Activated CD4-positive, alpha-beta memory T cell treated with anti-CD3 and anti-CD28 coated beads for 36 hours (primary cell): ENCODE results near the gene ARHGAP26. TPM values are rescaled to one million over a fixed set of nuclear protein-coding genes. Genes with fewer than 3 reads are reported as not detected.
A peak's percentile ranks its signal among the peaks of the same experiment; 100 is the strongest.

Experiments
- CTCF ChIA-PET: fragments of 350-600 bp; sonication (Branson Sonifier 250); formaldehyde crosslinking; loops from one replicate; lab custom pipeline; 2021; ENCODE audit warnings: antibody characterized with exemption, inconsistent platforms; lab: Charles Lee
- POLR2A ChIA-PET: fragments of 350-600 bp; sonication (Branson Sonifier 250); formaldehyde crosslinking; loops from one replicate; lab custom pipeline; 2021; ENCODE audit warnings: antibody characterized with exemption; lab: Charles Lee
- DNase-seq: peaks from one replicate; pipeline ENCODE4 v3.0.0-alpha.2; 2020
- H3K27ac Mint-ChIP-seq: one replicate; pipeline ENCODE4 v1.8.0; 2021; ENCODE audit warnings: mixed read lengths
- H3K27me3 Mint-ChIP-seq: one replicate; pipeline ENCODE4 v1.8.0; 2021; ENCODE audit warnings: mixed read lengths
- H3K36me3 Mint-ChIP-seq: one replicate; pipeline ENCODE4 v1.8.0; 2021; ENCODE audit warnings: mixed read lengths
- H3K4me1 Mint-ChIP-seq: one replicate; pipeline ENCODE4 v1.8.0; 2021; ENCODE audit warnings: low read depth, mixed read lengths
- H3K4me3 Mint-ChIP-seq: one replicate; pipeline ENCODE4 v1.8.0; 2021; ENCODE audit warnings: mild to moderate bottlenecking, mixed read lengths
- H3K9me3 Mint-ChIP-seq: one replicate; pipeline ENCODE4 v1.8.0; 2021; ENCODE audit warnings: mixed read lengths
- intact Hi-C: fragments of 100-400 bp; cut with micrococcal nuclease; formaldehyde crosslinking; loops from one replicate; pipeline ENCODE4 v1.15.1; 2023
- total RNA-seq, 2 experiments: library from RNA; stranded (reverse); gene quantifications; one replicate each; pipeline ENCODE4 v1.2.3, GENCODE V29; 2021

The ARHGAP26 gene
- total RNA-seq, 2 experiments from 2014 or later = 16.4 to 16.9 TPM

DNA sequence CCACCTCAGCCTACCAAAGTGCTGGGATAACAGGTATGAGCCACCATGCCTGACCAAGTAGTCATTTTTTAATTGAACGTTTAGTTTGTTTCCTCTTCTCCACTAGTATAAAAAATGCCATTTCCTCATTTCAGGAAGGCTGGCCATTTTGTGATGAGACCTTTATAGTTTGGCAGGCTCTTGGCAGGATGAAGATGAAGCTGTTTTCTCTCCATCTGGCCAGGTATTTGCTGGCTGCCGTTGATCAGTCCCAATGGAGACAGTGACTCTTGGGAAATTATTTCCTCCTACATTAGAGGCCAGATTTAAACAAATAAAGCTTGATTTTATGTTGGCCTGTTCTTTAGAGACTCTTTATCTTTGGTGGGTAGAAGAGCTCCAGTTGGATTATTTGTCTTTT, 199.0 kb downstream of the ARHGAP26 start:
- no peak overlapping the region for H3K27ac Mint-ChIP-seq
- DNase-seq = no peak
- ChIA-PET POLR2A (no interaction called here), CTCF (interaction anchor here (0.6 kb wide), 1 partner anchor 579 kb away, joined by 3 read pairs; no protein-coding TSS in a partner anchor)
- H3K4me1 Mint-ChIP-seq = peaks cover 24% of the 10 kb centered on the region
- intact Hi-C loops = no loop called here
- no peaks in the 10 kb centered on the region for H3K27me3 Mint-ChIP-seq
- H3K36me3 Mint-ChIP-seq = no peaks in the 10 kb centered on the region
- no peak overlapping the region for H3K4me3 Mint-ChIP-seq
- H3K9me3 Mint-ChIP-seq = no peaks in the 10 kb centered on the region

DNA sequence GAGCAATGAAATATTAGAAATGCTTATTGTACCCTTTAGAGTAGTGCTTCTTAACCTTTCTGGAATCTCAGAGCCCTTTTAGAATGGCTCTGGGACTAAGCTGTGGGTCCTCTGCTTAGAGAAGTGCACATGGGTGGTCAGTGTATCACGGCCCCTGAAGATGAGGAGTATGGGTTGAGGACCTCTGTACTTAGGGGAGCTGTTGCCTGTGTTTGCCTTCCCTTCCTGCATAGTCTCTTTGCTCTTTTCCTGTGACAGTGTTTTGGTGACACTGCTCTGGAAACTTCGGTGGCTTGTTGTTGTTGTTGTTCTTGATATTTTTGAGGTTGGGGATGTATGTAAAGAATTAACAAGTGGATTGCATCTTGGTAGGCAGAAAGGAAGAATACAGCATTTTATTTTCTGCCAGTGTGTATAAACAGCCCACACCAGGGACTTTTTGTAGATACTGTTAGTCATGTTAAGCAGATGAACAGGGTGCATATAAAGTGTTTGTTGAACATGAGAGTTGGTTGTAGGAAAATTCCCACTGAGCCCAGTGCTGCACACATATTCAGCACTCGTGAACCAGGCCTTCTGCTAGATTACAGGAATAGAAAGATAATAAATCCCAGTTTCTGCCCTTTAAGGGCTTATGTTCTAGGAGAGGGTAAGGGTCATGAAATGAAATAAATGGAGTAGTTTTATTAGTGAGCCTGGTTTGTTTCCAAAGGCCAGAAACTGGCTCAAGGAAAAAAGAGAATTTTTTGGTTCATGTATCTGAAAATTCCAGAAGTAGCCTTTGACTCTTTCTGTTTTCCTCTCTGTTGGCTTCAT, 199.7 kb downstream of the ARHGAP26 start:
- Mint-ChIP-seq H3K27ac (peak overlapping the region; percentile 4), H3K27me3 (no peaks in the 10 kb centered on the region), H3K9me3 (no peaks in the 10 kb centered on the region), H3K36me3 (no peaks in the 10 kb centered on the region), H3K4me3 (no peak overlapping the region), H3K4me1 (peaks cover 23% of the 10 kb centered on the region)
- POLR2A ChIA-PET = no interaction called here
- CTCF ChIA-PET = interaction anchor here (0.6 kb wide), 1 partner anchor 669 kb away, joined by 8 read pairs; no protein-coding TSS in a partner anchor
- intact Hi-C loops = no loop called here
- DNase-seq = no peak

DNA sequence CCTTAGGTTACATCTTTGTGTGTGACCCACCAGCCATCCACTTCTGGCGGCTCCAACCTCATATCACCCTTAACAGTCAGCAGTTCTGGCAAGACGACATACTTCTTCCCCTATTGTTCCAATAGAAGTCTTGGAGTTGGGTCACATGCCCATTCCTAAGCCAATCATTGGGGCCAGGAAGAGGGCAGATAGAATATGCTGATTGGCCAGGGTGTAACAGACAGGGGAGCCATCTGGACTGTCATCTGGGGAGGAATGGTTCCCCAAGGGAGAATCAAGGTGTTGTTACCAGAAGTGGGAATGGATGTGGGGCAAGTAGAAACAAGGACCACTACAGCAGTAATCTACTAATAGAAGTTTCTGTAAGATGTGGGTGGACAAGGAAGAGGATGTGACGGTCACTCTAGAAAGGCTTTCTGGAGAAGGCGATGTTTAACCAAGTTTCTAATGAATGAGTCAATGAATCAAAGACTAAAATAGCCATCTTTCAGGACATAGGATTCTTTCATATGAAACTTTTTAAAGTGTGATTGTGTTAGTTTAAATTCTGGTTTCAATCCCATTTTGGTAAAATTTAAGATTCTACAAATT, 200.4 kb downstream of the ARHGAP26 start:
- POLR2A ChIA-PET = no interaction called here
- no peaks in the 10 kb centered on the region for H3K27me3 Mint-ChIP-seq
- intact Hi-C loops = no loop called here
- no peak overlapping the region for H3K4me3 Mint-ChIP-seq
- no peak overlapping the region for H3K27ac Mint-ChIP-seq
- no peaks in the 10 kb centered on the region for H3K36me3 Mint-ChIP-seq
- H3K4me1 Mint-ChIP-seq = peaks cover 24% of the 10 kb centered on the region
- no peaks in the 10 kb centered on the region for H3K9me3 Mint-ChIP-seq
- no peak for DNase-seq
- CTCF ChIA-PET = no interaction called here

DNA sequence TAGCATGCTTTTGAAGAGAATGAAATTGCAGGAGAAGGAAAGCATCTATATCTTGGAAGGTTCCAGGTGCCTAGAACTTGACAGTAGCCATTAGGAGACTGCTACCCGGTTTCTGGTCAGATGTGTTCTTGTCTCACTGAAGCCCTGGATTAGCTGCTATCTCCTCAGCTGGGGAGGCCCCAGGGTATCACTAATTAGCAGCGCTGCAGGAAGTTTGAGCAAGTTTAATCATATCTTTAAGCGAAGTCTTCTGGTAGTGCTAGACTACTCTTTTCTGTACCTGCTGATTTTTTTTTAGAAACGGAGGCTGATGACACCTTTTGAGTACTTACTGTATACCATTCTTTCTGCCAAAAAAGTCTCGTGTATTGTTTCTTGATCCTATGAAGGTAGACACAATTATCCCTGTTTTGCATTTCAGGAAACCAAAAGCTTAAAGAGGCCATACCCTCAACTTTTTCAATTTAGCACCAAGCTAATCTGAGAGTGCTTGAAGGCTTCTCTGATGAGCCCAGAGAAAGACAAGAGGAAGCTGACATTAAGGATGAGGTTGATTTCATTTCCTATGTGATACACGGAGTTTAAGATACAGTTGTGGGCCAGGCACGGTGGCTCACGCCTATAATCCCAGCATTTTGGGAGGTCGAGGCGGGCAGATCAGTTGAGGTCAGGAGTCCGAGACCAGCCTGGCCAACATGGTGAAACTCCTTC, 201.3 kb downstream of the ARHGAP26 start:
- CTCF ChIA-PET = no interaction called here
- intact Hi-C loops = no loop called here
- no peak overlapping the region for H3K4me3 Mint-ChIP-seq
- H3K27me3 Mint-ChIP-seq = no peaks in the 10 kb centered on the region
- H3K36me3 Mint-ChIP-seq = no peaks in the 10 kb centered on the region
- peaks cover 25% of the 10 kb centered on the region for H3K4me1 Mint-ChIP-seq
- no peaks in the 10 kb centered on the region for H3K9me3 Mint-ChIP-seq
- peak overlapping the region; percentile 55 for H3K27ac Mint-ChIP-seq
- POLR2A ChIA-PET = no interaction called here
- no peak for DNase-seq

DNA sequence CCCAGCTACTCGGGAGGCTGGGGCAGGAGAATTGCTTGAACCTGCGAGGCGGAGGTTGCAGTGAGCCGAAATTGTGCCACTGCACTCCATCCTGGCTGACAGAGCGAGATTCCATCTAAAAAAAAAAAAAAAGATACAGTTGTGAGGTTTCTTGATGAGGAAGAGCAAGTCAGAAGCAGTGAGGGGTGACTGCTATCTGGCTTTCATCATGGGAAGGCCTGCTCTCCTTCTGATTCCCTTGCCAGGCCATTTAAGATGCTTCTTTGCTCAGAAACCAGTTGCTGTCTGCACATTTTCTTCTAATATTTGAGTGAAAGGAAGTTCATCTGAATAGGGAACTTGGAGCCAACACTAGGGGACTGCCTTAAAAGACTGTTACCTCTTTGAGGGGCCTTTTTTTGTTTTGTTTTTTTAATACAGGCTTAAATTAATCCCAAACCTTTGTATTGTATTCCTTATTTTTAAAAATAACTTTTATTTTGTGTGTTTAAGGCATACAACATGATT, 201.9 kb downstream of the ARHGAP26 start:
- no peak for DNase-seq
- Mint-ChIP-seq H3K27ac (peak overlapping the region; percentile 55), H3K36me3 (no peaks in the 10 kb centered on the region), H3K9me3 (no peaks in the 10 kb centered on the region), H3K4me3 (no peak overlapping the region), H3K4me1 (peaks cover 31% of the 10 kb centered on the region), H3K27me3 (no peaks in the 10 kb centered on the region)
- ChIA-PET CTCF (no interaction called here), POLR2A (no interaction called here)
- intact Hi-C loops = no loop called here

DNA sequence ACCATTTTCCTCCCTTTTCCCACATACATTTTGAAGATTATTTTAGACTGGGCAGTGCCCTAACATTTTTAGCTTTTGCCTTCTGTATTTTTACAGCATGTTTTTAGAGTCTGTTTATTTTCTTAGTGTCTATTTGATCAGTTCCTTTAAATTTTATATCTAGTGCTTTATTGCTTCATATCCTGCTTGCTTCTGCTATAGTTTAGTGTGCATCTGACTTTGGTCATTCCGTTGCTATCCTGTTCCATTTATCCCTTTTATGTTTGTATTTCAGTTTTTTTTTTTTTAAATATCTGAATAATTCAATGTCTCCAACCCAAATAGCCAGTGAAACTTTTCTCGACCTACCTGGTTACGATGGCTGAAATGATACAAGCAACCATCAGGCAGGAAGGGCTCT, 203.8 kb downstream of the ARHGAP26 start:
- no peak overlapping the region for H3K27ac Mint-ChIP-seq
- no peaks in the 10 kb centered on the region for H3K36me3 Mint-ChIP-seq
- no peaks in the 10 kb centered on the region for H3K9me3 Mint-ChIP-seq
- CTCF ChIA-PET = no interaction called here
- no peak overlapping the region for H3K4me3 Mint-ChIP-seq
- POLR2A ChIA-PET = no interaction called here
- no peaks in the 10 kb centered on the region for H3K27me3 Mint-ChIP-seq
- H3K4me1 Mint-ChIP-seq = peaks cover 48% of the 10 kb centered on the region
- intact Hi-C loops = no loop called here
- DNase-seq = no peak

DNA sequence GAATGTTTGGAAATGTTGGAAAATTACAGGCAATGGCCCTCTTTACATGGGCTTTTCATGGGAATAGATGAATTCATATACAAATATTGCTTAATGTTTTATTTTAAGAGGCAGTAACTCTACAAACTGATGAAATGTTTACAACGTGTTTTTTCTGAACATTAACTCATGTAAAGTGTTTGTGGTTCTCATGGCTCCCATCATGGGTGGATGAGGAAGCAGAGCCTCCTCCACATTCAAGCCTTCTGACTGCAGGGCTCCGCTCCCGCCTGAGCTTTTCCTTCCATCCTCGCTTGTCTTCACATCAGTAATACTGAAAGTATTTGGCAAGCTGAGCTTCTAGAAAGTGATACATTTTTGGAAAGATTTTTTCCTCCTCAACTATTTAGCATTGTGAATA, 204.2 kb downstream of the ARHGAP26 start:
- no peaks in the 10 kb centered on the region for H3K36me3 Mint-ChIP-seq
- CTCF ChIA-PET = interaction anchor here (1.5 kb wide), 1 partner anchor 8 kb away, joined by 4 read pairs; no protein-coding TSS in a partner anchor
- POLR2A ChIA-PET = interaction anchor here (0.9 kb wide), 1 partner anchor 24 kb away, joined by 3 read pairs; no protein-coding TSS in a partner anchor
- no peak for DNase-seq
- no peak overlapping the region for H3K4me3 Mint-ChIP-seq
- peaks cover 52% of the 10 kb centered on the region for H3K4me1 Mint-ChIP-seq
- H3K27ac Mint-ChIP-seq = peak overlapping the region; percentile 6
- H3K9me3 Mint-ChIP-seq = no peaks in the 10 kb centered on the region
- H3K27me3 Mint-ChIP-seq = no peaks in the 10 kb centered on the region
- intact Hi-C loops = no loop called here

DNA sequence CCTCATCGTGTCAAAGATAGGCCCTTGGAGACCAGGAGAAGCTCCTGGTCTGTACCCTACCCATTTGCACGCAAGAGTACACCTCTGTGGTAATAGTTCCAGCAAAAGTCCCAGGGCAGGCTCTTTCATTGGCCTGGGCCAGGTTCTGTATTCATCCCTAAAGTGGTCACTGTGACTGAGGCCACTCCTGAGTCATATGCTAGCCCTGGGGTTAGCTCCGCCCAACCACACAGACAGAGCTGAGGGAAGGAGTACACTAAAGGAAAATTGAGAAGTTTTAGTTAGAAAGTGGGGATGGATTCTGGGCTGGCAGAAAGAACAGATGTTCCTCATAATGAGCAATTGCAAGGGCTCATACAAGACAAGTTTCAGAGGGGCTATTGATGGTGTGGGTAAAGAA, 206.7 kb downstream of the ARHGAP26 start:
- H3K27ac Mint-ChIP-seq = no peak overlapping the region
- POLR2A ChIA-PET = interaction anchor here (1.3 kb wide), 1 partner anchor 26 kb away, joined by 4 read pairs; no protein-coding TSS in a partner anchor
- CTCF ChIA-PET = interaction anchor here (0.5 kb wide), 1 partner anchor 9 kb away, joined by 3 read pairs; no protein-coding TSS in a partner anchor
- H3K4me3 Mint-ChIP-seq = no peak overlapping the region
- H3K36me3 Mint-ChIP-seq = no peaks in the 10 kb centered on the region
- H3K4me1 Mint-ChIP-seq = peaks cover 56% of the 10 kb centered on the region
- DNase-seq = peak; percentile 33
- H3K27me3 Mint-ChIP-seq = no peaks in the 10 kb centered on the region
- intact Hi-C loops = loop anchor here (2.0 kb wide), 1 partner anchor 26 kb away; no protein-coding TSS in a partner anchor
- no peaks in the 10 kb centered on the region for H3K9me3 Mint-ChIP-seq

DNA sequence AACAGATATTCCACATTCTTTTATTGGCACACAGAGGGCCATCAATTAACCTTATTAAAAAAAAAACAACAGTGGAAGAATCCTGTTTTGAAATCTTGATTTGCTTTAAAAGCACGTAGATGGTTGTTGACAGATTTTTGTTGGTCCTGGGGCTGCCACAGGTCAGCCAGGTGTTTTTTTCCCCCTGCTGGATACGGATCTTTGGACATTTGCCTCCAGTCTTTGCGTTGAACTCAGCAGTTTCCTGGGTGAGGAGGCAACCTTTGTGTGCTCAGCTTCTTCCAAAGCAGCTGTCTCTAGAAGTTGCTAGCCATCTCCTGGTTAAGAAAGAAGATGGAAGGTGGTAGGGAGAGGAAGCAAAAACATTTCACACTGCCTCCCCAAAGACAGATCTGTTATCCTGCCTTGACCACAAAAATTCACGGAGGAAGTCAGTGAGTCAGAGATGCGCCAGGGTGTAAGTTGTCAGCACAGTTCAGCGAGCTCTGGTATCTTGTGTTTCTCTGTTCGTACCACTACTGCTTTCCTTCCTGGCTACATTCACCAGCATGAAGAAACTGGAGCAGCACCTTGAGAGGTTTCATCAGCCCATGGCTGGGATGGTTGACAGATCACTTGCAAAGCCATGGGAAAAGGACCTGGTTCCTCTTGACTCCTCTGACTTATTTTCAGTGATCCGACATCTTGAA, 207.3 kb downstream of the ARHGAP26 start:
- no peaks in the 10 kb centered on the region for H3K36me3 Mint-ChIP-seq
- H3K4me3 Mint-ChIP-seq = peak overlapping the region; percentile 23
- intact Hi-C loops = loop anchor here (2.0 kb wide), 1 partner anchor 25 kb away; no protein-coding TSS in a partner anchor
- ChIA-PET POLR2A (interaction anchor here (1.3 kb wide), 1 partner anchor 25 kb away, joined by 4 read pairs; no protein-coding TSS in a partner anchor), CTCF (interaction anchor here (0.5 to 0.8 kb wide), 2 partner anchors 9 to 12 kb away, joined by 3 read pairs; no protein-coding TSS in a partner anchor)
- no peaks in the 10 kb centered on the region for H3K9me3 Mint-ChIP-seq
- H3K27ac Mint-ChIP-seq = peak overlapping the region; percentile 87
- H3K27me3 Mint-ChIP-seq = no peaks in the 10 kb centered on the region
- H3K4me1 Mint-ChIP-seq = peaks cover 62% of the 10 kb centered on the region
- peak; percentile 62 for DNase-seq

DNA sequence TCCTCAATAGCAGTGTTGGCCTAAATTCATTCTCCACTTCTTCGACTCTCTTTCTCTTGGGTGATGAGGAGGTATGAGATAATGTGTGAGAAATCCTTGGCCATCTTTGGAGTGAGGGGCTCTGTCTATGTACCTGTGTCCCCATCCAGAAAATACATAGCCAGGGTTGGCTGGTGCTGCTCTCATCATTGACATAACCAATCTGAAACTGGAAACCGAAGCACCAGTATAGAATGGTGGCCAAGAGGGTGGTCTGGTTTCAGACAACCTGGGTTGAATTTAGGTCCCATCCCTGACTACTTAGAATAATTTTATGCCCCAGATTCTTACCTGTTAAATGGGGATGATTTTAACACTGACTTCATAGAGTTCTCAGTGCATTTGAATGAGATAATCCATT, 208.1 kb downstream of the ARHGAP26 start:
- ChIA-PET POLR2A (no interaction called here), CTCF (interaction anchor here (0.6 to 0.8 kb wide), 2 partner anchors 13 to 454 kb away, joined by 3 read pairs; no protein-coding TSS in a partner anchor)
- Mint-ChIP-seq H3K27ac (peak overlapping the region; percentile 87), H3K36me3 (no peaks in the 10 kb centered on the region), H3K4me3 (no peak overlapping the region), H3K9me3 (no peaks in the 10 kb centered on the region), H3K27me3 (no peaks in the 10 kb centered on the region), H3K4me1 (peaks cover 66% of the 10 kb centered on the region)
- intact Hi-C loops = no loop called here
- DNase-seq = no peak

DNA sequence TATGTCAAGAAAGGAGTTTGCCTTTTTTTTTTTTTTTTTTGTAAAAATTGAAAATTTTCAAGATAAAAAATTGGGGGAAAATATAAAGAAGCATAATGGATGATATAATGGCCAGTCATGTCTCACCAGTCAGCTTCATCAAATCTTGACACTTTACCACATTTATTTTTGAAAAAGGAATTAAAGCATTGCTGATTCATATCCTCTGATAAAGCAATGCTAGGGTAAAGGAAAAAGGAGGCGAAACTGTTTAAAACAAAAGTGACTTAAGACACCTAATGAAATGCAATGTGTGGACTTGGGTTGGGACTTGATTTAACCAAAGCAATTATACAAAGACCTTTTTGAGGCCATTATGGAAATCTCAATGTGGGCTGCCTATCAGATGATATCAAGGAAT, 208.5 kb downstream of the ARHGAP26 start:
- Mint-ChIP-seq H3K27ac (peak overlapping the region; percentile 33), H3K4me3 (no peak overlapping the region), H3K36me3 (no peaks in the 10 kb centered on the region), H3K4me1 (peaks cover 66% of the 10 kb centered on the region), H3K9me3 (no peaks in the 10 kb centered on the region), H3K27me3 (no peaks in the 10 kb centered on the region)
- ChIA-PET CTCF (interaction anchor here (0.6 kb wide), 1 partner anchor 453 kb away, joined by 3 read pairs; no protein-coding TSS in a partner anchor), POLR2A (no interaction called here)
- intact Hi-C loops = no loop called here
- no peak for DNase-seq
